DMS153 (cell line): Measurements from ENCODE around the gene NSUN5.
"Not testable (repeated sequence)": the region's sequence is repeated elsewhere in the genome, so short reads cannot be mapped to it uniquely, and the experiment has no call there.

Experiments
- DNase-seq: peaks from one replicate; lab custom pipeline; 2025; lab: John Stamatoyannopoulos, UW

NSUN5 gene

GRCh38 chr7:73308665-73309214 lies at the start of gene NSUN5:
TSS of gene NSUN5 (minus strand) at chr7:73308826. CDS start at chr7:73308790, 36 bp downstream.
- DNase-seq, result peak; percentile 80

- DNase-seq, result no peak
Observed at GRCh38 chr7:73356159-73356558, 47.5 kb upstream of the NSUN5 start.

- DNase-seq, result no peak
Observed at GRCh38 chr7:73354821-73355220, 46.2 kb upstream of the NSUN5 start.

- DNase-seq, result no peak
Observed at GRCh38 chr7:73354196-73354595, 45.6 kb upstream of the NSUN5 start.

- no peak for DNase-seq
Observed at GRCh38 chr7:73353243-73353642, 44.6 kb upstream of the NSUN5 start.

- DNase-seq, result no peak
Observed at GRCh38 chr7:73352784-73353183, 44.2 kb upstream of the NSUN5 start.

GRCh38 chr7:73351447-73352167 lies 43.0 kb upstream of the NSUN5 start:
- no peak for DNase-seq

GRCh38 chr7:73350306-73351068 lies 41.9 kb upstream of the NSUN5 start:
- DNase-seq, result no peak

- no peak for DNase-seq
Observed at GRCh38 chr7:73349763-73350162, 41.1 kb upstream of the NSUN5 start.

GRCh38 chr7:73345951-73346350 lies 37.3 kb upstream of the NSUN5 start:
- no peak for DNase-seq

- no peak for DNase-seq
Observed at GRCh38 chr7:73345538-73345937, 36.9 kb upstream of the NSUN5 start.

- DNase-seq, result peak; percentile 65
Observed at GRCh38 chr7:73343671-73344380, 35.2 kb upstream of the NSUN5 start.

GRCh38 chr7:73342645-73343044 lies 34.0 kb upstream of the NSUN5 start:
- DNase-seq, result peak; percentile 31

- no peak for DNase-seq
Observed at GRCh38 chr7:73341877-73342276, 33.3 kb upstream of the NSUN5 start.

- DNase-seq, result no peak
Observed at GRCh38 chr7:73340514-73340913, 31.9 kb upstream of the NSUN5 start.

- no peak for DNase-seq
Observed at GRCh38 chr7:73338321-73338720, 29.7 kb upstream of the NSUN5 start.

GRCh38 chr7:73332447-73332846 lies 23.8 kb upstream of the NSUN5 start:
- no peak for DNase-seq

GRCh38 chr7:73330772-73331171 lies 22.1 kb upstream of the NSUN5 start:
- DNase-seq, result no peak

GRCh38 chr7:73329861-73330581 lies 21.4 kb upstream of the NSUN5 start:
- DNase-seq, result no peak

GRCh38 chr7:73328696-73329095 lies 20.1 kb upstream of the NSUN5 start:
- DNase-seq, result no peak

GRCh38 chr7:73327922-73328321 lies 19.3 kb upstream of the NSUN5 start, which contains the start of the genes FKBP6 and TRIM50:
TSS of gene FKBP6 (plus strand) at chr7:73328161. CDS start at chr7:73328429, 268 bp downstream.
TSS of gene TRIM50 (minus strand) at chr7:73328082. CDS start at chr7:73324787, 3,295 bp downstream.
- DNase-seq, result not testable (repeated sequence)

GRCh38 chr7:73327449-73327848 lies 18.8 kb upstream of the NSUN5 start:
- not testable (repeated sequence) for DNase-seq
